Neural cell (in vitro differentiated cells): ENCODE results near the gene CREB3L2.

Source experiments
- EP300 ChIP-seq: fragments of 450-650 bp; conservative IDR thresholded peaks from 2 replicates; pipeline ENCODE4 v1.6.1; 2014; ENCODE audit warnings: antibody characterized with exemption, mild to moderate bottlenecking, moderate library complexity; ENCODE audit not compliant: poor library complexity, severe bottlenecking
- EZH2 ChIP-seq: fragments of 200-600, 300-800 bp; shearing (Covaris generic), sonication (generic); IDR thresholded peaks from 2 replicates; pipeline ENCODE4 v1.6.1; 2014; ENCODE audit warnings: antibody characterized with exemption, low read length, borderline replicate concordance, mild to moderate bottlenecking; ENCODE audit not compliant: insufficient read depth, poor library complexity, severe bottlenecking
- RAD21 ChIP-seq: fragments of 450-650 bp; conservative IDR thresholded peaks from 2 replicates; pipeline ENCODE4 v1.6.1; 2014; ENCODE audit warnings: antibody characterized with exemption, mild to moderate bottlenecking, moderate library complexity
- REST ChIP-seq: IDR thresholded peaks from 2 replicates; pipeline ENCODE4 v1.6.1; 2012; ENCODE audit warnings: borderline replicate concordance
- TF ChIP-seq, protein P1 (sequence below): fragments of 450-650 bp; IDR thresholded peaks from 2 replicates; pipeline ENCODE4 v1.5.1; 2014; ENCODE audit warnings: antibody characterized with exemption, mild to moderate bottlenecking, moderate library complexity; ENCODE audit not compliant: poor library complexity, severe bottlenecking

DNA sequence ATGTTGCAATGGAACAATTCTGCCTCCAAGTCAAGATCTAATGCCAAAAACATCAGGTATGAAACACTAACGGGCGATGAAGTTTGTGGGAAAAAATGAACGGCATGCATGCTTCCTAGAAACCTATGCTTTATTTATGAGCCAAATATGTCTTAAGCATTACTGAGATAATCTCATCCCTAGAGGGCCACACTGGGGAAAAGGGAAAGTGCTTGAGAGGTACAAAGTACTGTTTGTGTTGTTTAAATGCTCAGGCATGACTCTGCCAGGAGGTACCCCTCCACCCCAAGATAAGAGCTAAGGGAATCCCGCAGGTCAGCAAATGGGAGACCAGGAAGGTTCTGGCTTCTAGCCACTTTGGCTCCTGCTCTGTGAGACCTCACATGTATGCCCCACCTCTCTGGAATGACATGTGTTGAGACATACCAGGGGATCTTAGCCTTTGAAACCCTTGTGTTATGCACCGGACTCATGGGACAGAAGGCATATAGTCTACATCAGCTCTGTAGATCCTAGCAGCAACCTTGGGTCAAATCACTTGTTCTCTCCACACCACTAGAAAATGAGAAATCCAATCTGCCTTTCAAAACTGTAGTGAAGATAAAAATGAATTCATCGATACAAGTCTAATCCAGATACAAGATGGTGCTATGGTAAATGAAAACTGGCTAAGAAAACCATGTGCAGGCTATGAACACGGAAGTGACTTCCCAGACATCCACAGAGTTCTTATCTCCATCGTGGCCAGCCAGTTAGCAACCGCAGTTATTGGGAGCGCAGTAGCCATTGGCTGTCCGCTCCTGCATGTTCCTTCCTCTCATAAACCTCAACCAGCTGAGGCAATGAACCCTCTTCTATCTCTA is 61.0 kb downstream of the CREB3L2 start:
- TF ChIP-seq, protein P1, sequence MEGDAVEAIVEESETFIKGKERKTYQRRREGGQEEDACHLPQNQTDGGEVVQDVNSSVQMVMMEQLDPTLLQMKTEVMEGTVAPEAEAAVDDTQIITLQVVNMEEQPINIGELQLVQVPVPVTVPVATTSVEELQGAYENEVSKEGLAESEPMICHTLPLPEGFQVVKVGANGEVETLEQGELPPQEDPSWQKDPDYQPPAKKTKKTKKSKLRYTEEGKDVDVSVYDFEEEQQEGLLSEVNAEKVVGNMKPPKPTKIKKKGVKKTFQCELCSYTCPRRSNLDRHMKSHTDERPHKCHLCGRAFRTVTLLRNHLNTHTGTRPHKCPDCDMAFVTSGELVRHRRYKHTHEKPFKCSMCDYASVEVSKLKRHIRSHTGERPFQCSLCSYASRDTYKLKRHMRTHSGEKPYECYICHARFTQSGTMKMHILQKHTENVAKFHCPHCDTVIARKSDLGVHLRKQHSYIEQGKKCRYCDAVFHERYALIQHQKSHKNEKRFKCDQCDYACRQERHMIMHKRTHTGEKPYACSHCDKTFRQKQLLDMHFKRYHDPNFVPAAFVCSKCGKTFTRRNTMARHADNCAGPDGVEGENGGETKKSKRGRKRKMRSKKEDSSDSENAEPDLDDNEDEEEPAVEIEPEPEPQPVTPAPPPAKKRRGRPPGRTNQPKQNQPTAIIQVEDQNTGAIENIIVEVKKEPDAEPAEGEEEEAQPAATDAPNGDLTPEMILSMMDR = no peak
- no peak for TF ChIP-seq REST
- no peak for TF ChIP-seq EP300
- TF ChIP-seq RAD21 = no peak
- TF ChIP-seq EZH2 = no peak
